OCI-LY7 (cell line): ENCODE measurements around the gene PGF. TPM values are rescaled to one million over a fixed set of nuclear protein-coding genes. Genes with fewer than 3 reads are reported as not detected.

Experiments used
- BruUV-seq: library from RNA; stranded (reverse); fragments of 400-500 nt; replicated peaks from 2 replicates; lab custom pipeline; 2021; lab: Mats Ljungman, UMichigan
- CTCF ChIA-PET: fragments of 300-600 bp; sonication (Branson Sonifier 250); formaldehyde crosslinking; loops from one replicate; lab custom pipeline; 2022; ENCODE audit warnings: antibody characterized with exemption; ENCODE audit not compliant: unreplicated experiment; lab: Charles Lee
- POLR2A ChIA-PET: fragments of 300-600 bp; sonication (Branson Sonifier 250); formaldehyde crosslinking; loops from one replicate; lab custom pipeline; 2022; ENCODE audit warnings: antibody characterized with exemption; lab: Charles Lee
- DNase-seq: peaks from one replicate; pipeline ENCODE4 v3.0.0-alpha.2; 2015; ENCODE audit warnings: low spot score
- H2AFZ ChIP-seq: fragments of 200-600 bp; sonication (generic), shearing (Covaris generic); 2 replicates; pipeline ENCODE4 v1.6.1; 2014; ENCODE audit warnings: mild to moderate bottlenecking, antibody characterized with exemption, low read length, moderate library complexity
- H3K27ac ChIP-seq: fragments of 200-600 bp; sonication (generic); 2 replicates; pipeline ENCODE4 v1.5.1; 2014; ENCODE audit warnings: mixed run types, low read depth, mild to moderate bottlenecking, moderate library complexity, low read length, inconsistent platforms; ENCODE audit not compliant: poor library complexity, severe bottlenecking
- H3K36me3 ChIP-seq: fragments of 200-600 bp; sonication (generic); 2 replicates; pipeline ENCODE4 v1.6.1; 2014; ENCODE audit warnings: mild to moderate bottlenecking, antibody characterized with exemption, low read length, moderate library complexity, mixed read lengths; ENCODE audit not compliant: insufficient read depth
- H3K4me1 ChIP-seq: fragments of 200-600 bp; sonication (generic); 2 replicates; pipeline ENCODE4 v1.5.1; 2014; ENCODE audit warnings: mild to moderate bottlenecking, low read length; ENCODE audit not compliant: insufficient read depth, poor library complexity, severe bottlenecking
- H3K4me2 ChIP-seq: fragments of 200-600 bp; sonication (generic); 2 replicates; pipeline ENCODE4 v1.6.1; 2014; ENCODE audit warnings: mild to moderate bottlenecking, low read length
- H3K4me3 ChIP-seq: fragments of 200-600 bp; sonication (generic); 2 replicates; pipeline ENCODE4 v1.5.1; 2014; ENCODE audit warnings: mild to moderate bottlenecking, low read depth, low read length; ENCODE audit not compliant: poor library complexity, severe bottlenecking
- H3K79me2 ChIP-seq: fragments of 200-600 bp; sonication (generic); 2 replicates; pipeline ENCODE4 v1.6.1; 2016; ENCODE audit warnings: low read depth, mild to moderate bottlenecking, low read length, moderate library complexity, mixed read lengths; ENCODE audit not compliant: insufficient read depth
- H3K9me2 ChIP-seq: fragments of 200-600 bp; sonication (generic); 2 replicates; pipeline ENCODE4 v1.6.1; 2016; ENCODE audit warnings: mild to moderate bottlenecking, low read length, mixed read lengths; ENCODE audit not compliant: insufficient read depth
- H3K9me3 ChIP-seq: fragments of 200-600 bp; sonication (generic); 2 replicates; pipeline ENCODE4 v1.6.1; 2014; ENCODE audit warnings: mild to moderate bottlenecking, mixed run types, low read length, mixed read lengths
- H4K20me1 ChIP-seq: fragments of 200-600 bp; sonication (generic); 2 replicates; pipeline ENCODE4 v1.6.1; 2014; ENCODE audit warnings: mild to moderate bottlenecking, antibody characterized with exemption, low read length, moderate library complexity, mixed read lengths; ENCODE audit not compliant: insufficient read depth
- CTCF ChIP-seq: fragments of 200-600 bp; sonication (generic); conservative IDR thresholded peaks from 2 replicates; pipeline ENCODE4 v1.5.1; 2014; ENCODE audit warnings: mild to moderate bottlenecking, antibody characterized with exemption, low read length, moderate library complexity, mixed read lengths
- EZH2phosphoT487 ChIP-seq: fragments of 200-600 bp; sonication (generic); IDR thresholded peaks from 2 replicates; pipeline ENCODE4 v1.6.1; 2018; ENCODE audit warnings: low read depth, borderline replicate concordance, mild to moderate bottlenecking, mixed run types, antibody characterized with exemption, low read length, moderate library complexity, mixed read lengths
- intact Hi-C: fragments of 100-400 bp; cut with micrococcal nuclease; formaldehyde crosslinking; loops from one replicate; pipeline ENCODE4 v1.10.0; 2022; ENCODE audit not compliant: unreplicated experiment
- total RNA-seq, 2 experiments: library from RNA; depleted of rRNA in 1 of 2; stranded (reverse); fragments of >200 nt in 1 of 2; shearing (Covaris generic) in 1 of 2; gene quantifications; 2 replicates each; pipeline ENCODE4 v1.2.3, GENCODE V29; 2014 to 2022

PGF gene
- total RNA-seq, 2 experiments from 2014 or later: 0.09 to 0.19 TPM

GRCh38 chr14:74946659-74947281 is 8.6 kb downstream of the PGF start:
- TF ChIP-seq CTCF: no peak; the same call in none of the 2 replicates
- no peak for TF ChIP-seq EZH2phosphoT487
- H3K9me2 ChIP-seq: no peaks in the 10 kb centered on the region
- H3K4me3 ChIP-seq: no peak overlapping the region
- no TSS peak for BruUV-seq
- H3K79me2 ChIP-seq: no peaks in the 10 kb centered on the region
- intact Hi-C loops: loop anchor here (1.0 to 5.0 kb wide), 5 partner anchors 56 to 356 kb away; partner anchors contain the start of genes EIF2B2 and ZC2HC1C
- no peaks in the 10 kb centered on the region for H4K20me1 ChIP-seq
- POLR2A ChIA-PET: no interaction called here
- no peak overlapping the region for H3K27ac ChIP-seq
- H3K9me3 ChIP-seq: no peaks in the 10 kb centered on the region
- no peaks in the 10 kb centered on the region for H3K36me3 ChIP-seq
- DNase-seq: no peak
- CTCF ChIA-PET: no interaction called here
- peak overlapping the region; percentile 49; the same call in 1 of the 2 replicates for H2AFZ ChIP-seq
- peaks cover 39% of the 10 kb centered on the region for H3K4me1 ChIP-seq
- peak overlapping the region; percentile 13 for H3K4me2 ChIP-seq

GRCh38 chr14:74945852-74946658 is 9.3 kb downstream of the PGF start:
- peak overlapping the region; percentile 13 for H3K4me2 ChIP-seq
- H3K27ac ChIP-seq: no peak overlapping the region
- ChIA-PET CTCF (interaction anchor here (0.8 to 1.0 kb wide), 2 partner anchors 16 to 143 kb away, joined by 3 to 4 read pairs; no protein-coding TSS in a partner anchor), POLR2A (interaction anchor here (0.6 kb wide), 1 partner anchor 154 kb away, joined by 6 read pairs; no protein-coding TSS in a partner anchor)
- TF ChIP-seq EZH2phosphoT487: no peak
- peak; percentile 95 for TF ChIP-seq CTCF
- no peaks in the 10 kb centered on the region for H4K20me1 ChIP-seq
- peak overlapping the region; percentile 49 for H2AFZ ChIP-seq
- H3K9me2 ChIP-seq: no peaks in the 10 kb centered on the region
- H3K36me3 ChIP-seq: no peaks in the 10 kb centered on the region
- BruUV-seq: no TSS peak
- no peak overlapping the region for H3K4me3 ChIP-seq
- no peaks in the 10 kb centered on the region for H3K9me3 ChIP-seq
- no peaks in the 10 kb centered on the region for H3K79me2 ChIP-seq
- intact Hi-C loops: loop anchor here (1.0 to 5.0 kb wide), 5 partner anchors 56 to 356 kb away; partner anchors contain the start of genes EIF2B2 and ZC2HC1C
- peak; percentile 79 for DNase-seq
- peaks cover 46% of the 10 kb centered on the region for H3K4me1 ChIP-seq
